Kidney capillary endothelial cell (primary cell): ENCODE measurements around the gene TMEM266.

Experiments used
- DNase-seq: peaks from one replicate; pipeline ENCODE4 v3.0.0-alpha.2; 2018; ENCODE audit warnings: low spot score

The TMEM266 gene

DNA sequence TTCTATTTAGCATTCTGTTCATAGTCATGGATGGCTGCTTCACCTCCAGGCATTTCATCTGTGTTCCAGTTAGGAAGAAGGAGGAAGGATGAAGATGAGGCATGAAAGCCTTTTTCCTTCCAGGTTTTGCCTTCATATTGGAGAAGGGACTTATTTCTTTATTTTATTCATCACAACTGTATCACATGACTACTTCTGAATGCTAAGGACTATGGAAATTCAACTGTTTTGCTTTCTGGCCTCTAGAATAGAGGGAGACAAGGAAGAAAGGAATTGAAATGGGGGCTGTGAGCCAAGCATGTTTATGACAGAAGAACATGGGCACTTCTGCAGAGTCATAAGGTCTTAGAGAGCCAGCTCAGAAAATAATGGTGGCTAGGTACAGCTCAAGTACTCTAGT lies 10.4 kb downstream of the TMEM266 start:
- DNase-seq = no peak

DNA sequence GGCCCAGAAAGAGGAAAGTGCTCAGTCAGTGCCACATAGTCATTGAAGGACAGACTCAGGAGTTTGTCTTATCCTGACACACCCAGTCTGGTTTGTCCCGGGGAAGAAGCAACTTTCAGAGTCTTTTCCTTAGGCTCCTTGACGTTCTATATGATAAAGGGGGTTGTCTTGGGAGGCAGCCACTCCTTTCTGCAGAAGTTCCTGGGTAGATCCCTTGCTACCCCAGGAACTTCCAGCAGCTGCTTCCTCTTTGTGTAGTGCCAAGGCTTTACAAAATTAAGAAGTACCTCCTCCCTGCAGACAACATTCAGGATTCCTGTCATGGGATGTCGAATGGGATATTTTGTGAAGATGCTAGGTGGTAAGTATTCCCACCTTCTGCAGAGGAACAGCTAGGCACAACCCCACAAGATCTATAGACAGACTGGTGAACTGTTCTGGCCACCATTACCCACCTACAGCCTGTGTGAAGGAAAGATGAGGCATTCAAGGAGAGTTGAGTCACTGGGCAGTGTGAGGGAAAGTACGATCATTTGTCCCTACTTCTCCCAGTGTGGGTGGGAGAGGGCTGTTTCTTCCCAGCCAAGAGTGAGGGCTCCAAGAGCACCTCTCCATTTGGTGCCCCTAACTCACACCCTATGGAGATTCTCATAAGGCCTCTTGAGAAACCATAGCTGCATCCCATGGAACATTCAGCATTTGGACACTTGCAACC lies 11.3 kb downstream of the TMEM266 start:
- DNase-seq = no peak

DNA sequence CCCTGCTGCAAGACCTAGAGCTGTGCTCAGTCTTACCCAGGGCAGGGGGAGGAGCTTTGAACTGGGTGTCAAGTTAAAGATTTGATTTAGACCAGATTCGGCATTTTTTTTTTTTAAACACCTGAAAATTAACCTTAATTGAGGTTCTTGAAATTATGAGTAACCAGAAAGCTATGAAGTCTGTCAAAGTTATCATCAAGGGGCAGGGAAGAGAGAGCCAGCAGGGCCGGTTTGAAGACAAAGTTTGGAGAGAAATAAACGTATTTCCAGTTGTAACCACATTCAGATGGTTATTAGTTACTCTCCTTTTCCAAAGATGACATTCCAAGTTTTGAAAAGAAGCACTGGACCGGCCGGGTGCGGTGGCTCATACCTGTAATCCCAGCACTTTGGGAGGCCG lies 12.0 kb downstream of the TMEM266 start:
- DNase-seq = no peak

DNA sequence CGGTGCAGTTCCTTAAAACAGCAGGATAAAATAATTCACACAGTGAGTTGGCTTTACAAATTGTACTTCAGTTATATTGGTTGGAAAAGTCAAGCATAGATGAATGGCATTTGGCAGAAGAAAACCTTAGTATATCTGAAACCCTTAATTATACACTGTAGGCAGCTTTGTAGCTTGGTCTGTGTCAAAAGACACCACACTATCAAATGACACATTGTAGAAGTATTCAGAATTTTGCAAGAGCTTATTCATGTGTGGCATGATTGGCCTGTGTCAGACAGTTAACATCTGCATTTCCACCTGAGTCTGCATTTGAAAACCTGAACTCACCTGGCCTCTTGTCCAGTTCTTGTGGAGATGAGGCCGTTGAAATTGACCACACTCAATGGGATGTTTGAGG lies 13.8 kb downstream of the TMEM266 start:
- DNase-seq = no peak

DNA sequence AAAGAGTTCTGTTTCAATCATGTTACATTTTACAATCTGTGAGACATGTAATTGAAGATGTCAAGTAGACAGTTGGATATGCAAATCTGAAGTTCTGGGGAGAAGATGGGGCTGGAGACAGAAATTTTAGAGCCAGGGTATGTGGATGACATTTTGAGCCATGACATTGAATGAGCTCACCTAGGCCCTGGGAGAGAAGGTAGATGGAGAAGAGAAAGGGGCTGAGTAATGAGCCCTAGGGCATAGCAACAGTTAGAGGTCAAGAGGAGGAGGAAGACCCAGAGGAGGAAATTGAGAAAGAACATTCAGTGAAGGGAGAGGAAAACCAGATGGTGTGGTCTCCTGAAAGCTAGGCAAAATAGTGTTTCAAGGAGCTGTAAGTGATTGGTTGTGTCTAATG lies 15.3 kb downstream of the TMEM266 start:
- DNase-seq = no peak

DNA sequence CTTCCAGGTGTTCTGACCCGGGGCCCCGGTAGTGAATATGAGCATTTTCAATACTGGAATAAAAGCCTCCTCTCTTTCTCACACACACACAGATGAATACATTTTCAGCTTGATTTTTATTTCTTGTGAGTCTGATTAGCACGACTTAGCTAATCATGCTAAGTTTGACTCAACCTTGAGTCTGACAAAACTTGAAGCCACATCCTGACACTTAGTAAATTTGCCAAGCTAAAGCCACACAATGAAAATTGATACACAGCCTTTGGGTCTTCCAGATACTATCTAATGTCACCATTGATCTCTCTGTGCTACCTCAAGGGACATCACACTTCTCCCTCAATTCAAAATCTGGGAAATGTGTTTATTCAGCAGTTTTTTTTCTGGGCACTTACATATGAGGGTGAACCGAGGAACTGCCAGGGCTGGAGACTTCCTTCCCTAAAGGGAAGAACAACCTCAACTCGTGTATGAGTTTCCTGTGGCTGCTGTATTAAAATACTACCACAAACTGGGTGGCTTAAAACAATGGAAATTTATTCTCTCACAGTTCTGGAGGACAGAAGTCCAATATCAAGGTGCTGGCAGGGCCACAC lies 18.6 kb downstream of the TMEM266 start:
- DNase-seq = no peak

DNA sequence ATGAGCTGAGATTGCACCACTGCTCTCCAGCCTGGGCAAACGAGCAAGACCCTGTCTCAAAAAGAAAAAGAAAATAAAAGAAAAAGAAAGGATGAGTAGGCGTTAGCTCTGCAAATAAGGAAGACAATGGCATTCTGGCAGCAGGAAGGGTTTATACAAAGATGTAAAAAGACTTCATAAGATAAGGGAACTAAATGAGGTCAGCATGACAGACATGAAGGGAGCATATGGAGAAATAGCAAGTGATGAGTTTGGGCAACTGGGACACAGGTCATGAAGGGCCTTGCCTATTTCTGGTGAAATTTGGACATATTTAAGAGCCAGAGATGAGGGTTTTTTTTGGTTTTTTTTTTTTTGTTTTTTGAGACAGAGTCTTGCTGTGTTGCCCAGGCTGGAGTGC lies 24.5 kb downstream of the TMEM266 start:
- no peak for DNase-seq

DNA sequence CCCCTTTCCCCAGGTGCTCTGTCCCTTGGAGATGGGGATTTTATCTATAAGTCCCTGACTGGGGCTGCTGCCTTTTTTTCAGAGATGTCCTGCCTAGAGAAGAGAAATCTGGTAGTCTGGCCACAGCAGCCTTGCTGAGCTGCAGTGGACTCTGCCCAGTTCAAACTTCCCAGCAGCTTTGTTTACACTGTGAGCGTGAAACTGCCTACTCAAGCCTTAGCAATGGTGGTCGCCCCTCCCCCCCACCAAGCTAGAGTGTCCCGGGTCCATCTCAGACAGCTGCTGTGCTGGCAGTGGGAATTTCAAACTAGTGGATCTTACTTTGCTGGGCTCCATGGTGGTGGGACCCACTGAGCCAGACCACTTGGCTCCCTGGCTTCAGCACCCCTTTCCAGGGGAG lies 38.9 kb downstream of the TMEM266 start:
- DNase-seq = no peak

DNA sequence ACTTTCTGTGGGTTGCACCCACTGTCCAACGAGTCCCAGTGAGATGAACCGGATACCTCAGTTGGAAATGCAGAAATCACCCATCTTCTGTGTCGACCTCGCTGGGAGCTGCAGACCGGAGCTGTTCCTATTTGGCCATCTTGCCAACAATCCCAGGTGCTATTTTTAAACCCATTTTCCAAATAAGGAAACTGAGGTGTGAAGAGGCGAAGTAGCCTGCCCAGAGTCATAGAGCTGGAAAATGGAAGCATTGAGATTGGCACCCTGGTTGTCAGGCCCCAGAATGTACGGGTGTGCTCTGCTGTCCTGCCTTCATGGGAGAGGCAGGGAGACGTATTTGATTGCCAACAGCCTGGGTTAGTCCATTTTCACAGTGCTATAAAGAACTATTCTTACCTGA lies 39.6 kb downstream of the TMEM266 start:
- DNase-seq = no peak

DNA sequence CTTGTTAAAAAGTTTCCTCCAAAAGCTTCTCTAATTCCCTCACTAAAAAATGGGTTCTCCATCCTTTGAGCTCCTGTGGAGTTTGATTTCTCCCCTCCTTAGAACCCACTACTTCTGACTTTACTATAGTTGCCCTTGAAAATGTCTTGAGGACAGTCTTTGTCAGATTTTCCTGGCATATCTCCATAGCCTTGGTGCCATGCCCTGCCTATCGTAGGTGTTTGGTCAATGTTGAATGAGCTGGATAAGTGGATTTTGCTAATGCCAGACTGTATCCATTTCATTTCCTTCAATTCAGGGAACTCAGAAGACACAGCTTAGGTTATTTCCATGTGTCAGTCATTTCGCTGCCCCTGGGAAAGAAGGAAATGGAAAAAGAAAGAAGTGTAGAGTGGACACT lies 40.6 kb downstream of the TMEM266 start:
- no peak for DNase-seq

DNA sequence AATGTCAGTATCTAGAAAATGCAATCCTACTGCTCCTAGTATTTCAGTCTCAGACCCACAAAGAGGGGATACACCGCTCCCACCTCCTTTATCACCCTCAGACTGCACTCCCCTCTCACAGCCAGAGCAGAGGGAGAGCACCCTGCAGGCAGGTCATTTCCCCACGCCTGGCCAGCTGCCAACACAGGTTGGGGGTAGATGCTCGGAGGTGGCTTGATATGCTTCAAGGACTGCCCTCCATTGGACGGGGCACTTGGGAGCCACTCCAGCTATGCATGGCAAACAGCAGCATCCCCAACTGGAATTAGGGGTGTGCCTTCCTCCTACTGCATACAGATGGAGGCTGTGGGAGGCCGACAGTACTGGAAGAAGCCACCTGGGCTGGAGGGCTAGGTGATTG lies 41.9 kb downstream of the TMEM266 start:
- DNase-seq = no peak

DNA sequence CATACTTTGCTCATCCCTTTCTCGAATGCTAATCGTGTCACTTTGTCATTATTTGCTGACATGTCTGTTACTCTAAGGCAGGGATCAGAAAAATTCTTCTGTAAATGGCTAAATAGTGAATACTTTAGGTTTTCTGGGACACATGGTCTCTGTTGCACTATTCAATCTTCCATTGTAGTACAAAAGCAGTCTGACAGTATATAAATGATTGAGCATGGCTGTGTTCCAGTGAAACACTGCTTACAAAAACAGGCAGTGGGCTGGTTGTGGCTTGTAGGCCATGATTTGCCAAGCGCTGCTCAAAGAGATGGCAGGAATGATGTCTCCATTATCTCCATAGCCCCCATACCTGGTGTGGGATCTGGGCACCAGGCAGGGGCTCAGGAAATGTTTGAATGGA lies 45.6 kb downstream of the TMEM266 start:
- no peak for DNase-seq

DNA sequence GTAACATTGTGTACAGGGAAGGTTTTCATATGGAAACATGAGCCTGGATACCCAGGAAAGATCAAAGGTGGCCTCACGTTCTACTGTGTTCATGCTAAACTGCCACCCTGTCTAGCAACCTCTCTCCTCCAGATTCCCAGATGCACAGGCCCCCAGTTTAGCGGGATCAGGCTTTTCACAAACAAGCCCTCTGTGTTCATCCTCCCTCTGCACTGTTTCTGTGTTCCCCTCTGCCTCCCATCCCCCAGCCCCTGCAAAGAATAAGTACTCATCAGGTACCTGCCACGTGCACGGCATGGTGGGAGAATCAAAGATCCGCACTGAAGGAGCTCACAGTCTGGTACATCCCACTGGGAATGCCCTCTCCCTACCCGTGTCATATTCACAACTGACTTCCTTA lies 46.1 kb downstream of the TMEM266 start:
- DNase-seq = no peak

DNA sequence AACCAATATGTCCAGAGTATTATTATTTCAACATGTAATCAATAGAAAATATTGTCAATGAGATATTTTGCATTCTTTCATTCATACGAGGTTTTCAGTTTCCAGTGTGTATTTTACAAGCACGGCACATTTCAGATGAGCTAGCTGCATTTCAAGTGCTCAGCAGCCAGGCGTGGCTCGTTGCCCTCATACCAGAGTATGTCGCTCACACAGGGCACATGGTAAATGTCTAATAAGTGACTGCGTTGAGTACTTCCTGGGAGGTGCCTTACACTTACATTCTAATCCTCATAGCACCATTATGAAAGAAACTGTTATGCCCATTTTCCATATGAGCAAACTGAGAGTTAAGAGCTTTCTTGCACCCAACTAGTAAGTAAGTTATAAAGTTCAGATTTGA lies 47.4 kb downstream of the TMEM266 start:
- no peak for DNase-seq

DNA sequence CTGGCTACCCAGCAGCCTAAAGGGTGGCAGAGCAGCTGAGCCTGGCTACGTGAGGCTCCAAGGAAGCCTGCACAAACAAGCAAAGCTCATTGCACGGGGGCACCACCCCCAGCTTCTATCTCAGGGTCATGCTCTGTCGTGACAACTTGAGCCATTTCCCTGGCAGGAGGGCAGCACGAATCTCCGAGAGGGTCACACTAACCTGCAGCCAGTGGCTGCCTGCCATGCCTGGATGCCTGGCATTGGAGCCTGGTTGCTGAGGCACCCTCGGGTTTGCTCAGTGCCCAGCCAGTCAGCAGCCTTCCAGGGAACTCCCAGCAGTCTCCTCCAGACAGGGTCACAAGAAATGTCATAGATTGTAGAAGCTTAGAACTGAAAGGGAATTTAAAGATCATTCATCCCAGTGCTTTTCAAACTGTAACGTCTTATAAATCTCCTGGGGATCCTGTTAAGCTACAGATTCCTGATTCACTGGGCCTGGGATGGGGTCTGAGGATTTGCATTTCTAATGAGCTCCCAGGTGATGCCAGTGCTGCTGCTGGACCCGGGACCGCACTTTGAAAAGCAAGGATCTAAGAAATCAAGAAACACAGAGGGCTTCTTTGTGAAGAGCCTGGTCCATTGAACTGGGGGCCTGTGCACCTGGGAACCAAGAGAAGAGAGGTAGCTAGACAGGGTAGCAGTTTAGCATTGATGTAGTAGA lies 48.4 kb downstream of the TMEM266 start:
- DNase-seq = no peak

DNA sequence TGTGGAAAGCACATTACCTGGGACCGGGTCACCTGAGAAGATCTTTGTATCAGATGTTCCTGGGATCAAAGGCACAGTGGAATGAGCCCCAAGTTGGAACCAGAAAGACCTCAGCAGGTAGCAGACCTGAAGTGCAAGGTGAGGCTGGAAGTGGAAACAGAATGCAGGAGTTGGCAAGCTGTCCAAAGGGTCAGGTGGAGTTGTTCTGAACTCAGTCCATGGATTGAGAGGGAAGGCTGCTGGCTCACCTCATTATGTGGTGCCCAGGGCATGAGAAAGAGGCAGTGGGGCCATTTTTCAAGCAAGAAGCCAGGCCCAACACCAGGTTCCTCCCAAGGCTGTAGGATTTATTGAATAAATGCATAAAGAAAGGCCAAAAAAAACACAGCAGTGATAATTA lies 49.3 kb downstream of the TMEM266 start:
- no peak for DNase-seq

DNA sequence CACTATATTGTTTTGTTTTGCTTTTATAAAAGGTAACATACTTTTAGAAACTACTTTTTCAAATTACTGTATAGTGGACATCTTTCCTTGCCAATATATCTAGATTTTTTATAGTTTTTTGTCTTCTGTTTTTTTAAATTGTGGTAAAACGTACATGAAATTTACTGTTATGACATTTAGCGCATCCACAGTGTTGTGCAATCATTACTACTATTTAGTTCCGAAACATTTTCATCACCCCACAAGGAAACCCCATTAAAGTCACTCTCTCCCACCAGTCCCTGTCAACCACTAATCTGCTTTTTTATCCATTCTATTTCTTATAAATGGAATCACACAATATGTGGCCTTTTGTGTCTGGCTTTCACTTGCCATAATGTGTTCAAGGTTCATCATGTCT lies 54.8 kb downstream of the TMEM266 start:
- DNase-seq = no peak

DNA sequence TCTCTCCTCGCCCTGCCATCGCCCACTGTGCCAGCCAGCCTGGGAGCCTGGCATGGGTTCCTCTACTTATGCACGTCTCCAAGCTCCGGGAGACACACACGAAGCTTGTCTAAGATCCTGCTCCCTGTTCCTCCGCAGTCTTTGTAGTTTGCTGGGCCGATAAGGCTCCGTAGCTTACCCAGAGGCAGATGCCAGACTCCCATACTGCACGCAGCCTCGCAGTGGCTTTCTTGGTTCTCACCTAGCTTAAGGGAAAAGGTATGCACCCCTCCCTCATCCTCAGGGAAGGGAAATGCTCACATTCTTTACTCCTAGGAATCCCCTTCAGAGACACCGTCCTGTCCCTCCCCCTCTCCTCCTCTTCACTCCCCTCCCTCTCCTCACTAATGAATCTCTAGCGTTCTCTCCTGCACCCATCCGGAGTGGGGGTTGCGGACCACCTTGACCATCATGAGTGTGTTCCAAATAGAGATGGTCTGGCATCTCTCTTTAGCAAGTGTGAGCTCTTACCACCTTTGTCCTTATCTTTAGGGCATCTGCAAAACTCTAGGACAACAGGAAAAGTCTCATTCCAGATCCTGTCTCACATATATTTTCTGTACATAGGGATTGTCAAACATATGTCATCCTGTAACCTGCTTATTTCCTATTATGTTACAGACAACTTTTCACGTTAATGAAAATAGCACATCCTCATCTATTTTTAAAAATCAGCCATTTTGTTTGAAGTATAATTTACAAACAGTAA lies 56.5 kb downstream of the TMEM266 start:
- no peak for DNase-seq

DNA sequence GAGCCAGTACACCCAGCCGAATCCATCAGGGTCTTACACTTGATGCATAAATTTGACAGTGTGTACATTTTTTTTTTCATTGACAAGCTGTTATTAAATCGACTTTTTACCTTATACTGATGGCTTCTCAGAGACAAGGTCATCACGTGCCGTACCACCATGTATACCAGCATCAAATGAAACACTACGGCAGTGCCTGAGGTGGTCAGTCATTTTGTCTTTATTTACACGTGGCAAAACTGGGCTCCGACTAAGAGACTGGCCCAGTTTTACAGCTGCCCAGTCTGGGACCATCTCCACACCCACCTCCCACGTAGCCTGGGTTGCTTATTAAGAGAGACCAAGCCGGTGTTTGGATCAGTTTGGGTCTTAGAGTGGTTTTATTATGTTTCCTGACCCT lies 57.4 kb downstream of the TMEM266 start:
- DNase-seq = no peak

DNA sequence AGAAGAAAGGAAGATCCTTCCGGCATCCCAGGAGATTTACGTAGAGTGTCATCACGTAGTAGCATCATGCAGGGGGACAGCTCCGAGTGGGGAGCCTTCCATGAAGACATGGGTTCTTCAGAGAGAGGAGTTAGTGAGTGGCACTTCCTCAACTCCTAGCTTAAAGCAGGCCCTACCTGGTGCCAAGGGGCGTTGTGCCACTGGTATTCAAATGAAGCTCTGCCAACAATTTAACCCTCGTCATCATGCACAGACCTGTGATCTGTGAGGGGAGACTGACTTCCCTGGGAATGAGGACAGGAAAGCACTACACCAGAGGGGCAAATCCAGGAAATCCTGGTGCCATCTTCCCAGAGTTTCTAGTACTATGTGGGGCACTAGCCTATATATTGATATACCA lies 59.0 kb downstream of the TMEM266 start:
- DNase-seq = no peak

DNA sequence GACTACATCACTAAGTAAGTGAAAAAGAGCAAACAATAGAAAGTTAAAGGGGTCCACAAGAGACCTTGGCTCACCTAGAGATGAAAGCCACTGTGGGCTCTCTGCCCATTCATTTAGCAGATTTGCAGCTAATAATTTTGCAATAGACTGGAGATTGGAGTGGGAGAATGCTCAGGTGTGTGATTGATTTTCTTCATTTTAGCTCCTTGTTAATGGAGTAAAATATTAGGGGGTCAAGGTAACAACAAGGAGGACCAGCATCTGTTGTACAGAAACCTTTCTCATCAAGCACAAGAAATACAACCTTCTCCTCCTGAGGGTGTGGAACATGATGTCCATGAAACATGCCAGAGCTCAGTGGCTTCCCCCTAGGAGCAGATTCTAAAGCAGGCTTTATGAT lies 63.2 kb downstream of the TMEM266 start:
- no peak for DNase-seq

DNA sequence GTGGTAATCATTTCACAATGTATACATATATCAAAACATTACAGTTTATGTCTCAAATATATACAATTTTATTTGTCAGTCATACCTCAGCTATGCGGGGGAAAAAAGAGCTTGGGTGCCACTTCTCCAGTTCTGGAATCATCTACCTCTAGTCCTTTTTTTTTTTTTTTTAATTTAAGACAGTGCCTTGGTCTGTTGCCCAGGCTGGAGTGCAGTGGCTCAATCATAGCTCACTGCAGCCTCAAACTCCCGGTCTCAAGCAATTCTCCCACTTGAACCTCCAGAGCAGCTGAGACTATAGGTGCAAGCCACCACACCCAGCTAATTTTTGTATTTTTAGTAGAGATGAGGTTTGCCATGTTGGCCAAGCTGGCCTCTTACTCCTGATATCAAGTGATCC lies 67.4 kb downstream of the TMEM266 start:
- no peak for DNase-seq

DNA sequence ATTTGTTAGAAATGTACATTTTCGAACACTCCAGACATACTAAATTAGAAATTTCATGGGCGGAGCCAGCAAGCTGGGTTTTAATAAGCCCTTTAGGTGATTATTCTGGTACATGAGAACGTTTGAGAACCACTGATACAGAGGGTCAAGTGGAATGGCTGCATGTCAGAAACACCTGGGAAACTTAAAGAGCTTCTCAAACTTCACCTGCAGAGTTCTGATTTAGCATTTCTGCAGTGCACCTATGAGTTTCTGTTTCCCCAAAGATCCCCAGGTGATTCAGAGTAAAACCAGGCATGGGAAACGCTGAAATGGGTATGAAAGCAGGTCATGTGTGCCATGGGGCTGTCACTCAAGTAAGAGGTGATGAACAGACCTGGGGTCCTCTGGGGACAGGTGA lies 68.1 kb downstream of the TMEM266 start:
- DNase-seq = no peak
